ENCODE results near the gene REM1.
"Not testable (repeated sequence)": the region's sequence is repeated elsewhere in the genome, so short reads cannot be mapped to it uniquely, and the experiment has no call there.

- not testable (repeated sequence) for TF ChIP-seq CTCF, POLR2A (IDR thresholded peaks at IDR 0.05)
Observed at GRCh38 chr20:31470946-31471345, 4.1 kb upstream of the REM1 start.

Data from body of pancreas (tissue), 4 donors.